ENCODE data around the gene LARP4.

GRCh38 chr12:50442178-50442908 is 41.7 kb downstream of the LARP4 start:
- no peak for TF ChIP-seq POLR2A (IDR thresholded peaks at IDR 0.05)
- no peak for TF ChIP-seq CTCF (IDR thresholded peaks at IDR 0.05)

Measured in stomach (tissue), 4 donors.